GM19239 (cell line): ENCODE results near the gene ZNF26.

ENCODE experiments used
- DNase-seq: peaks from one replicate; pipeline ENCODE4 v3.0.0; 2011; ENCODE audit warnings: low spot score; ENCODE audit not compliant: insufficient read length
- FAIRE-seq: peaks from 2 replicates; lab custom pipeline; 2011; peaks lifted over from hg19 to GRCh38; lab: Jason Lieb, UNC

Gene ZNF26

DNA sequence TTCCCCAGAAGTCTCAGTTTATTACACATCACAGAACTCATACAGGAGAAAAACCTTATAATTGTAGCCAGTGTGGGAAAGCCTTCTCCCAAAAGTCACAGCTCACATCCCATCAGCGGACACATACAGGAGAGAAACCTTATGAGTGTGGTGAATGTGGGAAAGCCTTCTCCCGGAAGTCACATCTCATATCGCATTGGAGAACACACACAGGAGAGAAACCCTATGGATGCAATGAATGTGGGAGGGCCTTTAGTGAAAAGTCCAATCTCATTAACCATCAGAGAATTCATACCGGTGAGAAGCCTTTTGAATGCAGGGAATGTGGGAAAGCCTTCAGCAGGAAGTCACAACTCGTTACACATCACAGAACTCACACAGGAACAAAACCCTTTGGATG is 71.3 kb downstream of the ZNF26 start:
- no peak for FAIRE-seq
- no peak for DNase-seq

DNA sequence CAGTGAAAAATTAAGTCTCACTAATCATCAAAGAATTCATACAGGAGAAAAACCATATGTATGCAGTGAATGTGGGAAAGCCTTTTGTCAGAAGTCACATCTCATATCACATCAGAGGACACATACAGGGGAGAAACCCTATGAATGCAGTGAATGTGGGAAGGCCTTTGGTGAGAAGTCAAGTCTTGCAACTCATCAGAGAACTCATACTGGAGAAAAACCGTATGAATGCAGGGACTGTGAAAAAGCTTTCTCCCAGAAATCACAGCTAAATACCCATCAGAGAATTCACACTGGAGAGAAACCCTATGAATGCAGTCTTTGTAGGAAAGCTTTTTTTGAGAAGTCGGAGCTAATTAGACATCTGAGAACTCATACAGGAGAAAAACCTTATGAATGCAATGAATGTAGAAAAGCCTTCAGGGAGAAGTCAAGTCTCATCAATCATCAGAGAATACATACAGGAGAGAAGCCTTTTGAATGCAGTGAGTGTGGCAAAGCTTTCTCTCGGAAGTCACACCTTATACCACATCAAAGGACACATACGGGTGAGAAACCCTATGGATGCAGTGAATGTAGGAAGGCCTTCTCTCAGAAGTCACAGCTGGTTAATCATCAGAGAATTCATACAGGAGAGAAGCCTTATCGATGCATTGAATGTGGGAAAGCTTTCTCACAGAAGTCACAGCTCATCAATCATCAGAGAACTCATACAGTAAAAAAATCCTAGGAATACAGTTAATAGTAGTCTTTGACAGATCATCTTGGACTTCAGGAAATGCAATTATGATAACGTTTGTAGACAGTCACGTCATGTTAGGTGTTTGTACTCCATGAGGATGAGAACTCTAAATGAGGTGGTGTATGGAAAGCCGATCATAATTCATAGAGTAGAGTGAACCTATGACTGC is 72.3 kb downstream of the ZNF26 start:
- no peak for DNase-seq
- peak; percentile 64 for FAIRE-seq

DNA sequence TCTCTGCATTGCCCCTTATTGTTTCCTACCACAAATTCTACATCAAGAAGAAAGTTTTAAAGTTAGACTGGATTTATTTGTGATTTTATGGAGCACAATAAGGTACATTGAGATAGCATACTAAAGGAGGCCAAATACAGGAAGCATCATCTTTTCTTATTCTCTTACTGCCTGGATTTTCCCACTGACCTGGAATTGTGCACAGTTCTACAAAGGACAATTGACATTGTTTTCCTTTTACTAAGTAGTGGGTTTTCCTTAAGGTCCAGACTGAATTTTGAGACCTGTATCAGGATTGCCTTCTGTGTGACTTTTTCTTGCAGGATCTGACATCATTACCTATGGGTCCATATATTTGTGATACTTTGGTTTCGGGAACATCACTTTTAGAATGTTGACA is 75.8 kb downstream of the ZNF26 start:
- DNase-seq (no peak), FAIRE-seq (no peak)

DNA sequence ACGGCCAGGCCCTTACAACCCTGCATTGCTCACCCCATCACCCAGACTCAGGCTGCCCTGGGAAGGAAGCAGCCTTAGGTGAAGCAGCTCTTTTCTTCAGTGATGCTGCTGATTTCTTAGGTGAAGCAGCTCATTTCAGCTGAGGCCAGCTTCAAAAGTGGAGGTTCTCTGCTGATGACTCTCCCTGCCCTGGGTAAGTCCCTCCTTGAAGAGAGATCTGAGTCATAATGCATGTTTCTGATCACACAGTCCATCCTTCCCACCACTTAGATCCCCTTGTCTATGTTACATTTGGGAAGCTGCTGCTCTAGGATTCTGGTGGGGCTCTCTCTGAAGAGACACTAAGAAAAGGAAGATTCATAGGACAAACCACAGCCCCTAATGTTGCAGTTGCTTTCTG is 77.4 kb downstream of the ZNF26 start:
- FAIRE-seq, result no peak
- no peak for DNase-seq

DNA sequence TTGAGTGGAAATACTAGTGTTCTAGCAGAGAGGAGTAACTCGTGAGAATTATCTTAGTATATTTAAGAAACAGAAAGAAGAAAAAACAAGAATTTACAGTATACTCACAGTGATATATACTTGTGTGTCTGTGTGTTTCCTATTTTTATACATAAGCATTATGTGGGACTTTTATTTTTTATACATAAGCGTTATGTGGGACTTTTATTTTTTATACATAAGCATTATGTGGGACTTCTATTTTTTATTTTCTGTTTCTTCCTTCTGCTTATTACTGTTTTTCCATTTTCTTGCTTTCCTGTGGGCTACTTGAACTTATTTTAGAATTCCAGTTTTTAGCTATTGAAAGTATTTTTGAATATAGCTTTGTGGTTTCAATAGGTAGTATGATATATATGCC is 87.7 kb downstream of the ZNF26 start:
- FAIRE-seq (no peak), DNase-seq (no peak)
